Epithelial cell of esophagus (primary cell): ENCODE measurements around the gene RAB33B.
"Not testable (repeated sequence)": the region's sequence is repeated elsewhere in the genome, so short reads cannot be mapped to it uniquely, and the experiment has no call there.

Experiments
- DNase-seq: peaks from one replicate; pipeline ENCODE4 v3.0.0; 2010; ENCODE audit warnings: low read depth
- H3K4me3 ChIP-seq: 2 replicates; pipeline ENCODE4 v1.5.1; 2011; ENCODE audit warnings: mild to moderate bottlenecking, low read length, control low read depth
- CTCF ChIP-seq: IDR thresholded peaks from 2 replicates; pipeline ENCODE4 v1.5.1; 2011; ENCODE audit warnings: low read depth, mild to moderate bottlenecking, low read length, control low read depth, inconsistent platforms; ENCODE audit not compliant: insufficient read depth; ENCODE audit errors: missing control alignments

Gene RAB33B

GRCh38 chr4:139453371-139454110, 380 bp upstream of the RAB33B start:
- peak; percentile 2 for TF ChIP-seq CTCF
- DNase-seq = peak; percentile 99

GRCh38 chr4:139455126-139455538, 1.2 kb downstream of the RAB33B start:
- peak overlapping the region; percentile 91 for H3K4me3 ChIP-seq
- no peak for DNase-seq
- TF ChIP-seq CTCF = no peak

More at GRCh38 chr4:139453371-139454110, 380 bp upstream of the RAB33B start:
- H3K4me3 ChIP-seq = peak overlapping the region; percentile 91

- no peak for TF ChIP-seq CTCF
- DNase-seq = peak; percentile 34
- no peak overlapping the region for H3K4me3 ChIP-seq
These were observed 3.4 kb downstream of the RAB33B start for GRCh38 chr4:139457318-139457717.

- no peak overlapping the region for H3K4me3 ChIP-seq
- TF ChIP-seq CTCF = no peak
- peak; percentile 18 for DNase-seq
These were observed 4.6 kb downstream of the RAB33B start for GRCh38 chr4:139458543-139458942.

- H3K4me3 ChIP-seq = no peak overlapping the region
- no peak for TF ChIP-seq CTCF
- peak; percentile 34 for DNase-seq
These were observed 5.1 kb downstream of the RAB33B start for GRCh38 chr4:139458999-139459398.

GRCh38 chr4:139460565-139460964, 6.6 kb downstream of the RAB33B start:
- H3K4me3 ChIP-seq = no peak overlapping the region
- DNase-seq = no peak
- TF ChIP-seq CTCF = no peak

GRCh38 chr4:139461022-139461628, 7.2 kb downstream of the RAB33B start:
- H3K4me3 ChIP-seq = no peak overlapping the region
- TF ChIP-seq CTCF = no peak
- DNase-seq = no peak

GRCh38 chr4:139464512-139464911, 10.6 kb downstream of the RAB33B start:
- not testable (repeated sequence) for H3K4me3 ChIP-seq, DNase-seq
